ENCODE results near the gene SPRING1.
"Not testable (repeated sequence)": the region's sequence is repeated elsewhere in the genome, so short reads cannot be mapped to it uniquely, and the experiment has no call there.

GRCh38 chr12:116742787-116743186 lies 4.9 kb upstream of the SPRING1 start:
- TF ChIP-seq, protein P1, sequence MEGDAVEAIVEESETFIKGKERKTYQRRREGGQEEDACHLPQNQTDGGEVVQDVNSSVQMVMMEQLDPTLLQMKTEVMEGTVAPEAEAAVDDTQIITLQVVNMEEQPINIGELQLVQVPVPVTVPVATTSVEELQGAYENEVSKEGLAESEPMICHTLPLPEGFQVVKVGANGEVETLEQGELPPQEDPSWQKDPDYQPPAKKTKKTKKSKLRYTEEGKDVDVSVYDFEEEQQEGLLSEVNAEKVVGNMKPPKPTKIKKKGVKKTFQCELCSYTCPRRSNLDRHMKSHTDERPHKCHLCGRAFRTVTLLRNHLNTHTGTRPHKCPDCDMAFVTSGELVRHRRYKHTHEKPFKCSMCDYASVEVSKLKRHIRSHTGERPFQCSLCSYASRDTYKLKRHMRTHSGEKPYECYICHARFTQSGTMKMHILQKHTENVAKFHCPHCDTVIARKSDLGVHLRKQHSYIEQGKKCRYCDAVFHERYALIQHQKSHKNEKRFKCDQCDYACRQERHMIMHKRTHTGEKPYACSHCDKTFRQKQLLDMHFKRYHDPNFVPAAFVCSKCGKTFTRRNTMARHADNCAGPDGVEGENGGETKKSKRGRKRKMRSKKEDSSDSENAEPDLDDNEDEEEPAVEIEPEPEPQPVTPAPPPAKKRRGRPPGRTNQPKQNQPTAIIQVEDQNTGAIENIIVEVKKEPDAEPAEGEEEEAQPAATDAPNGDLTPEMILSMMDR (IDR thresholded peaks at IDR 0.05) = not testable (repeated sequence)
- TF ChIP-seq EZH2 (IDR thresholded peaks at IDR 0.05; ENCODE audit: borderline replicate concordance, insufficient read depth, low read depth, low read length, poor library complexity, severe bottlenecking) = not testable (repeated sequence)

Measured in B cell (primary cell).